ENCODE measurements around the gene HSD3B1.

The HSD3B1 gene

DNA sequence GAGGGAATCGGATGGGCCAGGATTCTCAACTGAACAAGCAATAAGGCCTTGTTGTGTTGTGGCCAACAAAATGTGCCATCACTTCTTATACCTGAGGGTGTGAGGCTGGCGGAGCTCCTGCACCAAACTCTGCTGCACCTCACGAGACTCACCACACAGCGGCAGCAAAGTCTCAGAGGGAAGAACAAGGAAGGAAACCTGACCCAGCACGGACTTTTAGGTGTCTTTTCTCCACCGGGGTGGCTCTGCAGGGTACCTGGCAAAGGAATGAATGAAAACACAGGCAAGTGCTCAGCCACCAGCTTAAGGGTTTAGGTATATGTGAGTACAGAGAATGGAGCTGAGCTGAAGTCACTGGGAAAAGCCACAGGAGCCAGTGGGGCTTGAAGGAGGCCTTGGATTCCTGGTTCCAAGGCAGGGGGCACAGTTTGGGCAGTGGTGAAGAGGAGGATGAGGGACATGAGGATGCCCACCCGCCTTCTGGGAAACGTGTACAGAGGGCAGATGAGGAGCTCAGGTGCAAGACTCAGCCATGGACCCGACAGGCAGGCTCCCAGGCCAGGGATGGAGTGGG, 31.1 kb upstream of the HSD3B1 start:
- Histone ChIP-seq H3K36me3 (ENCODE audit: insufficient read depth, low read length) (no peaks in the 10 kb centered on the region), H3K9me3 (replicated peaks; ENCODE audit: low read length) (no peaks in the 10 kb centered on the region), H3K4me3 (ENCODE audit: low read length) (no peak overlapping the region), H3K27me3 (ENCODE audit: control insufficient read depth, insufficient read depth, low read length) (peaks cover 5% of the 10 kb centered on the region), H3K9ac (ENCODE audit: low read depth, low read length) (no peak overlapping the region), H3K4me1 (ENCODE audit: control insufficient read depth, insufficient read depth, low read length) (no peaks in the 10 kb centered on the region), H3K4me2 (ENCODE audit: low read length) (no peak overlapping the region)

DNA sequence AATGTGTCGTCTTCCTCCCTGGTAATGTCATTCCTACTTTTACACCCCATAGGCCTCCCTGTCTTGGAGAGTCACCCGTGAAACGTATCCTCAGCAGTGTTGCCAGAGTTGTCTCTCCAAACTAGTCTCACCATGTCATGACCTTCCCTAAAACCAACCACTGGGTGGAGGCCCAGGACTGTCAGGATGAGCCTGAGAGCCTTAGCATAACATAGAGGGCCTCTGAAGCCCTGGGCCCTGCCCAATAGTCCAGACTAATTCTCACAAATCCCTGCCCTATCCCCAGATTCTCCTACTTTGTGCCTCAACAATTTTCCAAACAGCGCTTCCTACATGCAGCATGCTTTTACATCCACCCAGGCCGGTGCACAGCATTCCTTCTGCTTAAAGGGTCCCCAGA, 29.3 kb upstream of the HSD3B1 start:
- no peak overlapping the region for H3K4me2 ChIP-seq (ENCODE audit: low read length)
- no peaks in the 10 kb centered on the region for H3K9me3 ChIP-seq (replicated peaks; ENCODE audit: low read length)
- no peaks in the 10 kb centered on the region for H3K4me1 ChIP-seq (ENCODE audit: control insufficient read depth, insufficient read depth, low read length)
- no peak overlapping the region for H3K4me3 ChIP-seq (ENCODE audit: low read length)
- no peaks in the 10 kb centered on the region for H3K36me3 ChIP-seq (ENCODE audit: insufficient read depth, low read length)
- H3K9ac ChIP-seq (ENCODE audit: low read depth, low read length): no peak overlapping the region
- H3K27me3 ChIP-seq (ENCODE audit: control insufficient read depth, insufficient read depth, low read length): peaks cover 6% of the 10 kb centered on the region

DNA sequence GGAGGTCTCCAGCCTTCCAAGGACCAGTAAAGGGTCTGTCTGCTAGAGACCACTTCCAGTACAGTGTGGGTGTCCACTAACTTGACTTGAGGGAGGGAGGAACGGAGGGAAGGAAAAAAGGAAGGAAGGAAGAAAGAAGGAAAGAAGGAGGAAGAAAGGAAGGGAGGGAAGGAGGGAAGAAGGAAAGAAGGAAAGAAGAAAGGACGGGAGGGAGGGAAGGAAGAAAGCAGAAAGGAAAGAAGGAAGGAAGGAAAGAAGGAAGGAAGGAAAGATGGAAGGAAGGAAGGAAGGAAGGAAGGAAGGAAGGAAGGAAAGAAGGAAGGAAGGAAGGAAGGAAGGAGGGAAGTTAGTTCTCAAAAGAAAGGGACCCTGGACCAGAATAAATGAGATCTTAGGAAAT, 26.8 kb upstream of the HSD3B1 start:
- Histone ChIP-seq H3K4me3 (ENCODE audit: low read length) (no peak overlapping the region), H3K36me3 (ENCODE audit: insufficient read depth, low read length) (no peaks in the 10 kb centered on the region), H3K9ac (ENCODE audit: low read depth, low read length) (no peak overlapping the region), H3K4me1 (ENCODE audit: control insufficient read depth, insufficient read depth, low read length) (no peaks in the 10 kb centered on the region), H3K9me3 (replicated peaks; ENCODE audit: low read length) (no peaks in the 10 kb centered on the region), H3K4me2 (ENCODE audit: low read length) (no peak overlapping the region), H3K27me3 (ENCODE audit: control insufficient read depth, insufficient read depth, low read length) (peaks cover 4% of the 10 kb centered on the region)

DNA sequence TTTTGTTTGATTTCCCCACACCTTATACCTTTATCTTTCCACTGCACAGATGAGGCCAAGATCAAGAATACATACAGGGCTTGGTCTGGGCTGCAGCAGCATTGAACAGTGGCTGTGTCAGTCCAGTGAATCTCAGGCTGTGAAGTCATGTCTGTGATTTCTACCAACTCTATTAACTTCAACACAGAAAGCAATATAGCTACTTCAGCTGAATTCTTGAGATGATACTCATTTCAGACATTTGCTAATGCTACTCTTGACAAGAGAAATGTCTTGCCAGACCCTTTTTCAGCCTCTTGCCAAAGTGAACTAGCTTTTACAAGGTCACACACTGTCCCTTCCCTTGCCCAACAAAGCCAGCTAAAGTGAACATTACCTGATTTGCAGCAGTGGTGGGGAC, 25.1 kb upstream of the HSD3B1 start:
- no peak overlapping the region for H3K9ac ChIP-seq (ENCODE audit: low read depth, low read length)
- H3K4me3 ChIP-seq (ENCODE audit: low read length): no peak overlapping the region
- H3K4me1 ChIP-seq (ENCODE audit: control insufficient read depth, insufficient read depth, low read length): no peaks in the 10 kb centered on the region
- no peaks in the 10 kb centered on the region for H3K9me3 ChIP-seq (replicated peaks; ENCODE audit: low read length)
- peaks cover 4% of the 10 kb centered on the region for H3K27me3 ChIP-seq (ENCODE audit: control insufficient read depth, insufficient read depth, low read length)
- H3K4me2 ChIP-seq (ENCODE audit: low read length): no peak overlapping the region
- no peaks in the 10 kb centered on the region for H3K36me3 ChIP-seq (ENCODE audit: insufficient read depth, low read length)

DNA sequence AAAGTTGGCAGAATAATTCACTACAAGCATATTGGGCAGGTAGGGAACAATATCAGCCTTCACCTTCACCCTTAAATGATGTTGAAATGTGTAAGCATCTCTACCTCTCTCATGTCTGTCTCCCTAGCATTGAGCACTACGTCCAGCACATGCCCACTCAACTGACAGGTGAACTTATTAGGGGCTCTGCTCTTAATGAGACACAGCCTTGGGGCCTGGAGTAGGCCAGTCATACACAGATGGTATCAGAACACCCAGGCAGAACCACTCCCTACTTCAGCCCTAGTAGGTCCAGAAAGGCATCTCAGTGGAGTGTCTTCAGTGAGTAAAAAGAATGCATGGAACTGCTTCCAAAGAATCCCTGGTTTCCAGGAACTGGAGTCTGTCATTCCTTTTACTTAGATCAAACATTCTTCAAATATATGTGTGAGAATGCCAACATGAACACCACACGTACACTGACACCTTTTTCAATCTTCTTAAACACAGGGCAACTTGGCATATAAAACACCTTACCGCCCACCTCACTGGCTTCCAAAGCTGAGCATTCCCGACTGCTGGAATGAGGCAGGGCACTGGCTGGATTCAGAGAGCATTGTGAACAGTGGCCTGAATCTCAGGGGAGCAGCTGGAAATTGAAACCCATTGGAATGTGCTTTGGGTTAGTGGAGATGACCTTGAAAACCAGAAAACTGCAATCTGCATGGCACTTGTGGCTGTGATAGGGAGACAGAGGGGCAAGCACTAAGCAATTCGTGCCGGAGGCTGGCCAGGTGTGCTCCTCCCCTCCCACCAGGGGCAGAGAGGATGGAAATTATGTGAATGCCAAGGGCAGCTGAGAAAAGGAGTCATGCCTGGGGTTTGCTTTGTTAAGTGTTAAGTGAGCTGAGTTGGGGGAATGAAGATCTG, 24.2 kb upstream of the HSD3B1 start:
- Histone ChIP-seq H3K27me3 (ENCODE audit: control insufficient read depth, insufficient read depth, low read length) (peaks cover 7% of the 10 kb centered on the region), H3K4me1 (ENCODE audit: control insufficient read depth, insufficient read depth, low read length) (no peaks in the 10 kb centered on the region), H3K9me3 (replicated peaks; ENCODE audit: low read length) (no peaks in the 10 kb centered on the region), H3K4me2 (ENCODE audit: low read length) (no peak overlapping the region), H3K9ac (ENCODE audit: low read depth, low read length) (no peak overlapping the region), H3K4me3 (ENCODE audit: low read length) (no peak overlapping the region), H3K36me3 (ENCODE audit: insufficient read depth, low read length) (no peaks in the 10 kb centered on the region)

DNA sequence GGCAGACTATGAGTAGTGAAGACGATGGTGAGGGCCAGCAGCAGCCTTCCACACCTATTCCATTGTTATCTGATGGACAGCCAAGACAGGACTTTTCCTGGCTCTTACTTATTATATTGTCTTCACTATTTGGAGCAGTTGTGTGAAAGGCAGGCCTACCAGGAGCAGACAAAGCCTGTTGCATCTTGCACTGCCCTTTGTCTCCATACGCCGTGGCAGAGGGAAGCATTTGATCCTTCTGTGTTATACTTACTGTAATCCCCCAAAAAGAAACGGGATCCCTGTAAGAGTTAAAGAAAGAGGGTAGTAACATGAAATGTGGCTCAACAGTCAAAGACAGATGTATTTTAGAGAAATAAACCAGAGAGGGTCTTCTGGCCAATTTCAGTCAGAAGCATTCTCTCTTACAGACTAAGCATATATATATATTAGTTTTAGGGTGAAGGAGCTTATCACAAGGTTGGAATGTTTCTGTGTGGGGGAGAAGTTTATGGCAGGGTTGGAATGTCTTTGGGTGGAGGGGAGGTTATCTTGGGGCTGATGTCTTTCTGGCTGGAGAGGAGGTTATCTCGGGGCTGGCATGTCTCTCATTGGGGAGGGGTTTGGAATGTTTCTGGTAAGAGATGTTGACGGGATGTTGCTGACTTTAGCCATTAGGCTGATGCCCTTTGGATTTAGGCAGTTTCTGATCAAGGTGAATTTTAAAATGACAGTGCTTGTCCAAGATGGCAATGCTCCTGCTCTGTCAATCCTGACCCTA, 23.4 kb upstream of the HSD3B1 start:
- H3K9me3 ChIP-seq (replicated peaks; ENCODE audit: low read length): no peaks in the 10 kb centered on the region
- H3K27me3 ChIP-seq (ENCODE audit: control insufficient read depth, insufficient read depth, low read length): peaks cover 15% of the 10 kb centered on the region
- H3K4me1 ChIP-seq (ENCODE audit: control insufficient read depth, insufficient read depth, low read length): no peaks in the 10 kb centered on the region
- no peak overlapping the region for H3K9ac ChIP-seq (ENCODE audit: low read depth, low read length)
- no peak overlapping the region for H3K4me3 ChIP-seq (ENCODE audit: low read length)
- no peak overlapping the region for H3K4me2 ChIP-seq (ENCODE audit: low read length)
- no peaks in the 10 kb centered on the region for H3K36me3 ChIP-seq (ENCODE audit: insufficient read depth, low read length)

DNA sequence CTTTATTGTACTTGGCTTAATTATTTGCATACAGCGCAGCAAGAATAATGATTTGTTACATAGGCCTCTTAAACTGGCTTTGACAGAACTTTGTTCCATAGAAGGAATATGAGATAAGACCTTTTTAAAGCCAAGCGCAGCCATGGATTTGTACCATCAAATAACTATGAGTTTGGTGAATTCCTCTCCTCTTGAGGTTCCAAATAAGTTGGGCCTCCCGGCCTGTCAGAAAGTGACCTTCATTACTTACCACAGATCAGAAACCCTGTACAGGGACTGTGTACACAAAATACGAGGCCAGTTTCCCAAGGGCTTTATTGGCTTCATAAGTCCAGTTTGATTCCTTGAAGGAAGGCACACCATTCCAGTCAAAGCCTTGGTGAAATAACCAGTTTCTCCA, 21.8 kb upstream of the HSD3B1 start:
- Histone ChIP-seq H3K36me3 (ENCODE audit: insufficient read depth, low read length) (no peaks in the 10 kb centered on the region), H3K4me1 (ENCODE audit: control insufficient read depth, insufficient read depth, low read length) (no peaks in the 10 kb centered on the region), H3K27me3 (ENCODE audit: control insufficient read depth, insufficient read depth, low read length) (peaks cover 22% of the 10 kb centered on the region), H3K9ac (ENCODE audit: low read depth, low read length) (no peak overlapping the region), H3K4me3 (ENCODE audit: low read length) (no peak overlapping the region), H3K4me2 (ENCODE audit: low read length) (no peak overlapping the region), H3K9me3 (replicated peaks; ENCODE audit: low read length) (no peaks in the 10 kb centered on the region)

DNA sequence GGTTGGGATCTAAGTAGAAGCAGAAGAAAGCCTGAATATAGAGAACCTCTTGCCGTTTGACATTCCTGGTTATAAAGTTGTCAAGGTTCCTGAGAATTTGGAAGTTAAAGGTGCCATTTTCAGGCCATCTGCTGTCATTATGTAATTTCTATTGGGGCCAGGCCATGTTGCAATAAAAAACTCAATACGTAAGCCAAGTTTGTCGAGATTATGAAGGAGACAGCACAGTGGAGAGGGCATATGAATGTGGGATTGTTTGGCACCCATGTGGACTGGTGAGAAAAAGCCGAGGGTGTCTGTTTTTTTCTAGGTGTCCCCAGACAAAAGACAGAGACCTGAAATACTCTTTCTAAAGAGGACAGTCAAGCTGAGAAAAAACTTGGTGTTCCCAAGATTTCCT, 18.8 kb upstream of the HSD3B1 start:
- Histone ChIP-seq H3K9ac (ENCODE audit: low read depth, low read length) (no peak overlapping the region), H3K4me1 (ENCODE audit: control insufficient read depth, insufficient read depth, low read length) (no peaks in the 10 kb centered on the region), H3K27me3 (ENCODE audit: control insufficient read depth, insufficient read depth, low read length) (peaks cover 21% of the 10 kb centered on the region), H3K4me2 (ENCODE audit: low read length) (no peak overlapping the region), H3K36me3 (ENCODE audit: insufficient read depth, low read length) (no peaks in the 10 kb centered on the region), H3K4me3 (ENCODE audit: low read length) (no peak overlapping the region), H3K9me3 (replicated peaks; ENCODE audit: low read length) (no peaks in the 10 kb centered on the region)

DNA sequence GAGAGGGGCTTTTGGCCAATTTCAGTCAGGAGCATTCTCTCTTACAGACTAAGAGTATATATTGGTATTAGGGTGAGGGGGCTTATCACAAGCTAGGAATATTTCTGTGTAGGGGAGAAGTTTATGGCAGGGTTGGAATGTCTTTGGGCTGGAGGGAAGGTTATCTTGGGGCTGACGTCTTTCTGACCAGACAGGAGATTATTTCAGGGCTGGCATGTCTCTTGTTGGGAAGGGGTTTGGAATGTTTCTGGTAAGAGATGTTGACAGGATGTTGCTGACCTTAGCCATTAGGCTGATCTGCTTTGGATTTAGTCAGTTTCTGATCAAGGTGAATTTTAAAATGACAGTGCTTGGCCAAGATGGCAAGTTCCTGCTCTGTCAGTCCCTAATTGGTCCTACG, 17.8 kb upstream of the HSD3B1 start:
- Histone ChIP-seq H3K36me3 (ENCODE audit: insufficient read depth, low read length) (no peaks in the 10 kb centered on the region), H3K27me3 (ENCODE audit: control insufficient read depth, insufficient read depth, low read length) (peaks cover 21% of the 10 kb centered on the region), H3K4me2 (ENCODE audit: low read length) (no peak overlapping the region), H3K9me3 (replicated peaks; ENCODE audit: low read length) (no peaks in the 10 kb centered on the region), H3K4me3 (ENCODE audit: low read length) (no peak overlapping the region), H3K4me1 (ENCODE audit: control insufficient read depth, insufficient read depth, low read length) (no peaks in the 10 kb centered on the region), H3K9ac (ENCODE audit: low read depth, low read length) (no peak overlapping the region)

DNA sequence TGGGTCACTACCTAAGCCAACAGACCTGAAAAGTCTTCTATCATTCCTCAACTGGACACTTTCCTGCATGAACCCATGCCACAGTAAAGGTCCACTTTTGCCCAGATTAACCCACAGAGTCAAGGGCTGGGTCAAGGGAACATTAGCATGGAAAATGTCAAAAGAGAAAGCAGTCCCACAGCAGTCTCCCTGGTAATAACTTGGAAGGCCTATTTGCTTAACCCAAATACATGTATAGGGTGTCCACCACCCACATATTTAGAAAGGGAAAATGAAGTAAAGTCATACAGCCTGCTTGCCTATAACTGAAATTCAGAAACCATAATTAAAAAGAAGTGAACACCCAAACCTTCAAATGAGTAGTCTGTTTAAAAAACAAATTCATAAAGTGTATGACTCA, 16.1 kb upstream of the HSD3B1 start:
- H3K4me2 ChIP-seq (ENCODE audit: low read length): no peak overlapping the region
- no peaks in the 10 kb centered on the region for H3K36me3 ChIP-seq (ENCODE audit: insufficient read depth, low read length)
- no peaks in the 10 kb centered on the region for H3K9me3 ChIP-seq (replicated peaks; ENCODE audit: low read length)
- H3K27me3 ChIP-seq (ENCODE audit: control insufficient read depth, insufficient read depth, low read length): peaks cover 21% of the 10 kb centered on the region
- no peak overlapping the region for H3K9ac ChIP-seq (ENCODE audit: low read depth, low read length)
- no peak overlapping the region for H3K4me3 ChIP-seq (ENCODE audit: low read length)
- no peaks in the 10 kb centered on the region for H3K4me1 ChIP-seq (ENCODE audit: control insufficient read depth, insufficient read depth, low read length)

DNA sequence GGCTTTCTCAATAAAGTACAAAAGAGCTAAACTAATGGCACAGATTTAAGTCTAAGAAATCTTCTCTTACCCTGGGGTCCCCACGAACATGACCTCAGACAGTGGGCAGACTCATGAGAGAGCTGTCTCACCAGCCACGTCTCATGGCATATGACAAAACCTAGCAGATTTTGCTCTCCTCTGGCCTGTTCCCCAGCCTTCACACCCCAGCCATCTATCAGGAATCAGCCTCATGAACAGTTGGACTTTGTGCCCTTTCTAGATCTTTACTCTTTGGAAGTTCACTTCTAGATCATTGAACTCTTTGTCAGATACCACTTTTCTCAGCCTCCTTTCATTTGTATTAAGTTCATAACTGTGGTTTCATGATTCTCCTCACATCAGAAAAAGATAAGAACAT, 14.2 kb upstream of the HSD3B1 start:
- Histone ChIP-seq H3K9me3 (replicated peaks; ENCODE audit: low read length) (no peaks in the 10 kb centered on the region), H3K4me3 (ENCODE audit: low read length) (no peak overlapping the region), H3K4me2 (ENCODE audit: low read length) (no peak overlapping the region), H3K27me3 (ENCODE audit: control insufficient read depth, insufficient read depth, low read length) (peaks cover 19% of the 10 kb centered on the region), H3K36me3 (ENCODE audit: insufficient read depth, low read length) (no peaks in the 10 kb centered on the region), H3K9ac (ENCODE audit: low read depth, low read length) (no peak overlapping the region), H3K4me1 (ENCODE audit: control insufficient read depth, insufficient read depth, low read length) (no peaks in the 10 kb centered on the region)

Data from skeletal muscle satellite cell (primary cell).